Kidney epithelial cell (primary cell): ENCODE data around the gene CLNK. TPM values are rescaled to one million over a fixed set of nuclear protein-coding genes. Genes with fewer than 3 reads are reported as not detected.
"Not testable (repeated sequence)": the region's sequence is repeated elsewhere in the genome, so short reads cannot be mapped to it uniquely, and the experiment has no call there.

ENCODE experiments used
- DNase-seq: peaks from one replicate; pipeline ENCODE4 v3.0.0-alpha.2; 2010; ENCODE audit warnings: low read depth
- H3K27me3 ChIP-seq: 2 replicates; pipeline ENCODE4 v1.6.0; 2011; ENCODE audit warnings: low read length; ENCODE audit not compliant: control insufficient read depth, insufficient read depth
- H3K36me3 ChIP-seq: 2 replicates; pipeline ENCODE4 v1.5.1; 2011; ENCODE audit warnings: low read length; ENCODE audit not compliant: control insufficient read depth, insufficient read depth
- H3K4me3 ChIP-seq: 2 replicates; pipeline ENCODE4 v1.5.1; 2011; ENCODE audit warnings: low read depth, mild to moderate bottlenecking, control low read depth, low read length
- CTCF ChIP-seq: IDR thresholded peaks from 2 replicates; pipeline ENCODE4 v1.5.1; 2011; ENCODE audit warnings: mild to moderate bottlenecking, moderate library complexity, low read length, control low read depth, inconsistent platforms; ENCODE audit not compliant: insufficient read depth, poor library complexity, severe bottlenecking
- total RNA-seq: library from RNA; depleted of rRNA; stranded (reverse); fragments of >200 nt; gene quantifications from 2 replicates; pipeline ENCODE4 v1.2.3, GENCODE V29; 2015

CLNK gene
- total RNA-seq, 1 donor from 2014 or later = not detected

- TF ChIP-seq CTCF = no peak
- no peak overlapping the region for H3K4me3 ChIP-seq
- no peaks in the 10 kb centered on the region for H3K36me3 ChIP-seq
- DNase-seq = no peak
- peaks cover 2% of the 10 kb centered on the region for H3K27me3 ChIP-seq
These were observed 106.8 kb downstream of the CLNK start for GRCh38 chr4:10577508-10578426.

- no peak for TF ChIP-seq CTCF
These were observed 107.5 kb downstream of the CLNK start for GRCh38 chr4:10577018-10577417.

GRCh38 chr4:10576236-10576635 lies 108.3 kb downstream of the CLNK start:
- Histone ChIP-seq H3K4me3 (no peak overlapping the region), H3K36me3 (no peaks in the 10 kb centered on the region), H3K27me3 (peaks cover 2% of the 10 kb centered on the region)
- TF ChIP-seq CTCF = no peak
- no peak for DNase-seq

More at GRCh38 chr4:10577018-10577417, 107.5 kb downstream of the CLNK start:
- peaks cover 2% of the 10 kb centered on the region for H3K27me3 ChIP-seq
- no peak for DNase-seq
- no peak overlapping the region for H3K4me3 ChIP-seq
- H3K36me3 ChIP-seq = no peaks in the 10 kb centered on the region

GRCh38 chr4:10575414-10575813 lies 109.2 kb downstream of the CLNK start:
- Histone ChIP-seq H3K4me3 (no peak overlapping the region), H3K27me3 (peaks cover 2% of the 10 kb centered on the region), H3K36me3 (no peaks in the 10 kb centered on the region)
- DNase-seq = no peak
- TF ChIP-seq CTCF = no peak

GRCh38 chr4:10574553-10574952 lies 110.0 kb downstream of the CLNK start:
- H3K4me3 ChIP-seq, DNase-seq, H3K36me3 ChIP-seq, H3K27me3 ChIP-seq: not testable (repeated sequence)

GRCh38 chr4:10571909-10572308 lies 112.7 kb downstream of the CLNK start:
- no peaks in the 10 kb centered on the region for H3K36me3 ChIP-seq
- no peak for DNase-seq
- no peak for TF ChIP-seq CTCF

More at GRCh38 chr4:10571909-10572308, 112.7 kb downstream of the CLNK start:
- H3K27me3 ChIP-seq = no peaks in the 10 kb centered on the region
- H3K4me3 ChIP-seq = no peak overlapping the region
